Measurements from ENCODE around the gene SH2D5. TPM values are rescaled to one million over a fixed set of nuclear protein-coding genes. Genes with fewer than 3 reads are reported as not detected.
"Not testable (repeated sequence)": the region's sequence is repeated elsewhere in the genome, so short reads cannot be mapped to it uniquely, and the experiment has no call there.

Gene SH2D5
- total and polyA plus RNA-seq, 2 experiments from 2014 or later: 0.98 to 1.1 TPM

GRCh38 chr1:20683614-20684013 lies 48.9 kb downstream of the SH2D5 start:
- DNase-seq (ENCODE audit: low read depth in 1 of 2, low spot score in 1 of 2): no peak
- Histone ChIP-seq H3K27ac (no peak overlapping the region), H3K4me1 (ENCODE audit: low read depth) (no peaks in the 10 kb centered on the region), H3K9me3 (ENCODE audit: low read depth) (no peaks in the 10 kb centered on the region), H3K36me3 (no peaks in the 10 kb centered on the region), H3K4me3 (no peak overlapping the region), H3K27me3 (no peaks in the 10 kb centered on the region)
- TF ChIP-seq CTCF (IDR thresholded peaks at IDR 0.05; ENCODE audit: low read depth, low read length): no peak

GRCh38 chr1:20682571-20683236 lies 49.8 kb downstream of the SH2D5 start:
- H3K4me1 ChIP-seq (ENCODE audit: low read depth): no peaks in the 10 kb centered on the region
- no peaks in the 10 kb centered on the region for H3K36me3 ChIP-seq
- H3K27me3 ChIP-seq: no peaks in the 10 kb centered on the region
- no peaks in the 10 kb centered on the region for H3K9me3 ChIP-seq (ENCODE audit: low read depth)
- no peak overlapping the region for H3K27ac ChIP-seq
- no peak overlapping the region for H3K4me3 ChIP-seq
- DNase-seq (ENCODE audit: low read depth in 1 of 2, low spot score in 1 of 2): no peak
- TF ChIP-seq CTCF (IDR thresholded peaks at IDR 0.05; ENCODE audit: low read depth, low read length): no peak

- Histone ChIP-seq H3K27ac (no peak overlapping the region), H3K4me1 (ENCODE audit: low read depth) (no peaks in the 10 kb centered on the region), H3K27me3 (no peaks in the 10 kb centered on the region), H3K9me3 (ENCODE audit: low read depth) (no peaks in the 10 kb centered on the region), H3K4me3 (no peak overlapping the region), H3K36me3 (no peaks in the 10 kb centered on the region)
- TF ChIP-seq CTCF (IDR thresholded peaks at IDR 0.05; ENCODE audit: low read depth, low read length): no peak
- no peak for DNase-seq (ENCODE audit: low read depth in 1 of 2, low spot score in 1 of 2)
These were observed 50.5 kb downstream of the SH2D5 start for GRCh38 chr1:20681999-20682398.

GRCh38 chr1:20680269-20680668 lies 52.2 kb downstream of the SH2D5 start:
- no peak for TF ChIP-seq CTCF (IDR thresholded peaks at IDR 0.05; ENCODE audit: low read depth, low read length)
- H3K9me3 ChIP-seq (ENCODE audit: low read depth): no peaks in the 10 kb centered on the region
- H3K4me3 ChIP-seq: no peak overlapping the region

GRCh38 chr1:20678599-20678998 lies 53.9 kb downstream of the SH2D5 start:
- H3K27ac ChIP-seq: no peak overlapping the region
- no peaks in the 10 kb centered on the region for H3K9me3 ChIP-seq (ENCODE audit: low read depth)
- no peak overlapping the region for H3K4me3 ChIP-seq
- TF ChIP-seq CTCF (IDR thresholded peaks at IDR 0.05; ENCODE audit: low read depth, low read length): no peak
- H3K36me3 ChIP-seq: no peaks in the 10 kb centered on the region
- no peaks in the 10 kb centered on the region for H3K27me3 ChIP-seq
- no peaks in the 10 kb centered on the region for H3K4me1 ChIP-seq (ENCODE audit: low read depth)
- no peak for DNase-seq (ENCODE audit: low read depth in 1 of 2, low spot score in 1 of 2)

More at GRCh38 chr1:20680269-20680668, 52.2 kb downstream of the SH2D5 start:
- no peaks in the 10 kb centered on the region for H3K36me3 ChIP-seq
- no peak overlapping the region for H3K27ac ChIP-seq
- no peaks in the 10 kb centered on the region for H3K4me1 ChIP-seq (ENCODE audit: low read depth)
- no peak for DNase-seq (ENCODE audit: low read depth in 1 of 2, low spot score in 1 of 2)
- no peaks in the 10 kb centered on the region for H3K27me3 ChIP-seq

- not testable (repeated sequence) for H3K4me3 ChIP-seq; H3K27ac ChIP-seq; DNase-seq (ENCODE audit: low read depth in 1 of 2, low spot score in 1 of 2); H3K36me3 ChIP-seq; H3K4me1 ChIP-seq (ENCODE audit: low read depth); H3K9me3 ChIP-seq (ENCODE audit: low read depth); H3K27me3 ChIP-seq
These were observed 58.9 kb downstream of the SH2D5 start for GRCh38 chr1:20673626-20674025.

All from cardiac muscle cell (in vitro differentiated cells and primary cell).